ENCODE results near the gene GTF2F1.

- TF ChIP-seq CTCF (IDR thresholded peaks at IDR 0.05): no peak
- no peak for TF ChIP-seq POLR2AphosphoS5 (IDR thresholded peaks at IDR 0.05; ENCODE audit: insufficient read depth in 1 of 2, low read depth in 1 of 2)
These were observed 13.2 kb downstream of the GTF2F1 start for GRCh38 chr19:6379744-6380143.
